ENCODE results near the gene CNTNAP2.

GRCh38 chr7:148296994-148297644 lies 2180.5 kb downstream of the CNTNAP2 start:
- TF ChIP-seq RXRA (IDR thresholded peaks at IDR 0.05) = no peak
- TF ChIP-seq CTCF (IDR thresholded peaks at IDR 0.05; ENCODE audit: low read depth, low read length, missing input control) = no peak
- no peak for TF ChIP-seq NR2F2 (IDR thresholded peaks at IDR 0.05)
- no peak for TF ChIP-seq TAF1 (conservative IDR thresholded peaks at IDR 0.05)
- no peak for TF ChIP-seq MAX (IDR thresholded peaks at IDR 0.05)
- TF ChIP-seq ZBTB33 (IDR thresholded peaks at IDR 0.05) = no peak
- TF ChIP-seq RAD21 (IDR thresholded peaks at IDR 0.05) = no peak
- TF ChIP-seq FOXA1 (IDR thresholded peaks at IDR 0.05) = no peak
